IPS-NIHi7 (cell line): ENCODE results near the gene CPED1.
"Not testable (repeated sequence)": the region's sequence is repeated elsewhere in the genome, so short reads cannot be mapped to it uniquely, and the experiment has no call there.

Source experiments
- DNase-seq: peaks from one replicate; pipeline ENCODE4 v3.0.0; 2012; ENCODE audit warnings: mixed read lengths; ENCODE audit errors: extremely low spot score

The CPED1 gene

DNA sequence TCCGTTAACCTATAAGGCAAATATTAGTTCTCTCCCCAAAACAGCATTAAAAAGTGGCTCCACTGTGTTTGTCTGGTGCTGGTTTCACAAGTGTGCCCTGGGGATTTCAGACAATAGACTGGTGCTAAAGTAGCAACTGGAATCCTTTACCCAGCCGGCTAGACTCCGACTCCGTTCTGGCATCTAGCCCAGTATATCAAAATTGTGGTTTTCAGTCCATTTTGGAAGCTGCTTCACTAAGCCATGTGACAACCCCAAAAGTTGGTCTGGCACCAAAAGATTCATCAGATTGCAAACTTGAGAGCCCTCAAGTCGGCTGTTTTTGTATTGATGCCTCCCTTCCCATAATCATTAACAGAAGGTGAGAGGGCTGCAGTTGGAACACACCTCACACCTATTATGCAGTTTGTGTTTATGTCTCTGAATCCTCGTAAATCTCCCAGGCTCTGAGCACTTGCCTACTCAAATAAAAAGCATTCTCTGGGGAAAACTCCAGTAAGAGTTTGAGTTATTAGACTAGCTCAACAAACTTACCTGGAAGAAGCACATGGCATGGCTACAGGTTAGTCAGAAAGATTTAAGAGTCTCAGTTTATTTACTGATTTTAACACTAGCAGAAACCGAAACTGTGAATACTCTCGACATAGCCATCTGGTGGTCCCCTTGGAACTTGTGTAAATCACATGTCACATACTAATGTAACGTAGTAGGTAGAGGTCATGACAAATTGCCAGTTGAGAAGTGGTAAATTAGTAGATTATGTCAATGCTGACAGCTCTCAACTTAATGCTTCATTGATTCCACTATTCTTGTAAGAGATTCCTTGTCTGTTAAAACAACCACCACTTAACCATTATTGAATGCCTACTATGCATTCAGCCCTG lies 325.5 kb downstream of the CPED1 start:
- DNase-seq = no peak

DNA sequence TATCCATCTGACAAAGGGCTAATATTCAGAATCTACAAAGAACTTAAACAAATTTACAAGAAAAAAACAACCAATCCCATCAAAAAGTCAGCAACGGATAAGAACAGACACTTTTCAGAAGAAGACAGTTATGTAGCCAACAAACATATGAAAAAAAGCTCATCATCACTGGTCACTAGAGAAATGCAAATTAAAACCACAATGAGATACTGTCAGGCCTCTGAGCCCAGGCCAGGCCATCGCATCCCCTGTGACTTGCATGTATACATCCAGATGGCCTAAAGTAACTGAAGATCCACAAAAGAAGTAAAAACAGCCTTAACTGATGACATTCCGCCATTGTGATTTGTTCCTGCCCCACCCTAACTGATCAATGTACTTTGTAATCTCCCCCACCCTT lies 326.7 kb downstream of the CPED1 start:
- not testable (repeated sequence) for DNase-seq

DNA sequence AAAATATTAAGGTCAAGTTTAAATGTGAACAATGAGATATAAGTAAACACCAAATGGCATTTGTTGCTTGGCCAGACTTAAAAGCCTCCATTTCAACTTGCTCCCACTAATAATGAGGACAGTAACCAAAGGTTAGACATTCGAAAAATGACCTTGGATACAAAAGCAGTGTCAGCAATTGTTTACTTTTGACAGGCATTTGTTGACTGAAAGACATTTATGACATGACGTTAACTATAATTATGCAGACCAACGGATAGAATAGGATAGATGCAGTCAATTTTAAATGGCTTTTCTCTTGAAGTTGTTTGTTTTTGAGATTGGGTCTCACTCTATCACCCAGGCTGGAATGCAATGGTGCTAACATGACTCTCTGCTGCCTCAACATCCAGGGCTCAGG lies 333.9 kb downstream of the CPED1 start:
- DNase-seq = no peak

DNA sequence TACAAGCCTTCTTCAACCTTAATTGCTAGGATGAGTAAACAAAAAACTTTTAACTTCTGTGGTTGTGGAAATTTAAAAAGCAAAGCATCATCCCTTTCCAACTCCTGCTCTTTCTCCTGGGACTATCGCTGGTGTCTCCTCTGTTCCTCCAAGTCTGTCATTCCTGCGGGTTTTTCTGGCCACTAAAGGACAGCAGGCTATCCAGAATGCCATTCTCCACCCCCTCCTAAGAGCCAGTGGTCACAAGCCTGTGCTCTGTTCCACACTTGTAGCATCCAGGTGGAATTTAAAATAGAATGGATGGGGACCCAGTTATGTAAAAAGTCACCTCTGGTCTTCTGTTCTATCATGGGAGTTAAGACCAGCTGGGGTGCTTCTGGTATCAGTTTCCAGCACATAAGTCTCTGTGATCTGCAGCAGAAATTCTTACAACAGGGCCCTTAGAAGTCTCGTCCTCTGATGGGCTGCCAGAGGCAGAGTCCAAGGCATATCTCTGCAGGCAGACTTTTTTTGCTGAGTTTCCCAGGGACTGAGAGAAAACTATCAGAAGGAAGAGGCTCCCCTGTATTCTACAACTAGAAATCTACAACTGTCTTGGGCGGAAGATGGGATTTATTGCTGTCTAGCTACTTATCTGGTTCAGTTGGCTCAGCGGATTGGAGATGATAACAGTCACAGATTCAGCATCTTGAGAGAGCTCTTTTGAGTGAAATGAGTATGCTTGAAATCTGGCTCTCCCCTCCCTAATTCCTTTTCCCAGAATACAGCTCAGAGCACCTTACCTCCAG lies 335.2 kb downstream of the CPED1 start:
- DNase-seq = no peak

DNA sequence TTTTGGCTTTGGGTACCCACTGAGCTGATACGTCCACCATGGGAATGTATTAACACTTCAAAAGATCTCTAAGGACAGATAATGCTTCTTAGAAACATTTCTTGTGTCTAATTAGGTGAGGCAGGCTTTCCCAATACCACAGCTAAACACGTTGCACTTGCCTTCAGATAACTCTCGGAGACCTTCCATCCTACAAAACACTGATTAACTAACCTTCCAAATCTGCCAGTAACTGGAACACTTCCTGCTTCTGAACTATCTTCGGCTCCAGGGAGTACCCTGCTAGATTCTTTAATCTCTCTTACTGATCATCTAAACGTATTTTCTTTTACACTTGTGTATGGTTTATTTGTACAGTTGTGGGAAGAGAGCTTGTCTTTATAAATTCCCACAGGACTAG lies 339.2 kb downstream of the CPED1 start:
- DNase-seq = no peak

DNA sequence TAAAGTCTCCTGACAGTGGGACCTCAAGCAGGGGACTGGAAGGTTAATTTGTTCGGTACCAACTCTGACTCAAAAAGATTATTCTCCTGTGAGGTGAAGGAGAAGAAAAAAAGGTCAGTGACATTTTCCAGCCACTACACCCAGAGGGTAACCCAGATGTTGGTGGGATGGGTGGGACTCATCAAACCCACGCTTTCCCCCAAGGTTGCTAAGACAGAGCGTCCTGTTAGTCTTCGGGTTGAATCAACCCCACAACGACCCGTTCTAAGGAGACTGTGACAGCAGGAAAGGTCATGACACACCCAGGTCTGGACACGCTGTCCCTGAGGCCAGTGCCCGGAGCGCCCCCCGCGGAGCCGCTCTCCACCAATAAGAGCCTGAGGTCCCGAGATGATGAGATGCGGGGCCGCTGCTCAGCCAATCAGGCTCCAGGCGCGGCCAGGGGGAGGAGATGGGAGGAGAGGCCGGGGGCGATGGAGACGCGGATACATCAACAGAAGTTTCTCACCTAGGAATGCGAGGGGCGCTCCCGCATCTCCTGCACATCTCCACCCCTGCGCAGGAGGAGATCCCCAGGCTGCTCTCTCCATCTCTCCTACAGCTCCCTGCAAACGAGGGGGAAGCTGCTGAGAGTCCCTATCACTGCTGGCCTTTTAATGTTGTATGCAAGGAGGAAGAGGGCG lies 340.1 kb downstream of the CPED1 start, which contains the start of gene WNT16:
Gene WNT16 (plus strand): TSS at position 493 of the 683 bp plus-strand sequence. CDS start 293 bp downstream, outside the sequence.
- peak; percentile 88 for DNase-seq

DNA sequence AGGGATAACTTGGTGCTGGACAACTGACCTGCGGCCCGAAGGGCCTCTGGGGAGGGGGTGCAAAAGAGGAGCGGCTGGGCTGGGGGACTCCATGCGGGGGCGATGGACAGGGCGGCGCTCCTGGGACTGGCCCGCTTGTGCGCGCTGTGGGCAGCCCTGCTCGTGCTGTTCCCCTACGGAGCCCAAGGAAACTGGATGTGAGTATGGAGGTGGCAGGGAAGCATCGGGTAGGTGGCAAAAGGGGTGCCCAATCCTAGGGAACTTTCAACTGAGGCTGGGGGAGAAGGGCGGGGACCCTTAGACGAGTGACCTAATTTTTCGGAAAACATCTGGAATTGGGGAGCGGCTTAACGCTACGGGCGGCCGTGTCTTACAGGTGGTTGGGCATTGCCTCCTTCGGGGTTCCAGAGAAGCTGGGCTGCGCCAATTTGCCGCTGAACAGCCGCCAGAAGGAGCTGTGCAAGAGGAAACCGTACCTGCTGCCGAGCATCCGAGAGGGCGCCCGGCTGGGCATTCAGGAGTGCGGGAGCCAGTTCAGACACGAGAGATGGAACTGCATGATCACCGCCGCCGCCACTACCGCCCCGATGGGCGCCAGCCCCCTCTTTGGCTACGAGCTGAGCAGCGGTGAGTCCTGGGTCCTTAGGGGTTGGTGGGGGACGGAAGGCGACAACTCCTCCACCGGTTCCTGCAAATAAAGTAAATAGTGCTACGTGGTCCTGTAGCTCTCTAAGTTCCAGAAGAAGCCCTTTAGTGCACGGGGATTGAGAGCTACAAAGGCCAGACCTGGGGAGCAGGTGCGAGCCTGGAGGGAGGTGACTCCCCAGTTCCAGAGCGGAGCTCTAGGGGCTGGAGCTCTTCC lies 340.9 kb downstream of the CPED1 start:
- peak; percentile 62 for DNase-seq

DNA sequence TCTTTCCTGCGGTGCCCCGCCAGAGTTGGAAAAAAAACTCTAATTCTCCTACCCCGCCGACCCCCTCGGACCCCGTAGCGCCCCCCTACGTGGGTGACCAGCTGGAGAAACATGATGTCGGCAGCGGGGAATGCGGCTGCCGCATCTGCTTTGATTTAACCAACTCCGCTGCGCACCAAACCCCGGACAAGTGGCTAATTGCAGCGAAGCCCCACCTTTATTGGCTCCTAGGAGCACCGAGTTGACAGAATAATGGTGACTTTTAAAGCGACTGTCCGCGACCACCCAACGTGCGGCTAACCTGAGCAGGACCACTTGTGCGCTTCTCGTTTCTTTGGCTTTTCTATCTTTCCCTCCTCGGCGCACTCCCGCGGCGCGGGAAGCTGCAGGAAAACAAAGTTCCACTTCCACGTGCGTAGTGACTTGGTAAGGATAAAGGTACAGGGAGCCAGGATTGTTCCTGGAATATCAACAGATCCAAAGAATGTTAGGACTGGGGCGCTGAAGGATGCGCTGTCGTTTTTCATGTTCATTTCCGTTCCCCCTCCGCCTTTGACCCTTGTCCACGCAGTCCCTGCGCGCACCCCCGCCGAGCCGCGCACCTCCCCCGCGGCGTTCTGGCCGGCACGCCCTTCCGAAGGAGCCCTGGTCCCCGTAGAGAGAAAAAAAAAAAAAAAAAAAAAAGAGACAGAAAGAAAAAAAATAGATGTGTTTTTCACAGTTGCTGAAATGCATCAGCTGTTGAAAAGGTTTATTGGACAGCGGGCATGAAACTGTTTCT lies 341.7 kb downstream of the CPED1 start:
- peak; percentile 33 for DNase-seq

DNA sequence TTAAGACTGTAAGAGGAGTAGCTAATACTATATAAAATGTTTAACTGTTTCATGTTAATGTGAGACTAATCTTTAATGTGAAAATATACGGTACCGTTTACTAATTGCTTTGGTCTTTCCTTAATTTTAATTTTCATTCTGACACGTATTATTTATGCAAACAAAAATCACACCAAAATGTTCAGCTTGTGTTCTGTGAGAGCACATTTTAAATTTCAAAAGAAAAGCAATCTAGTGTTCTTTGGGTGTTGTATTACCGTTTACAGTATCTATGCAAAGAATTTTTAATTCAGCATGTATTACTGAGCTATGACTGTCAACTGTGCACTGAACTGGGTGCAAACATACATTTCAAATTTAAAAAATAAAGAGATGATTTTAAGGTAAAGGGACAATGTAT lies 342.5 kb downstream of the CPED1 start:
- no peak for DNase-seq

DNA sequence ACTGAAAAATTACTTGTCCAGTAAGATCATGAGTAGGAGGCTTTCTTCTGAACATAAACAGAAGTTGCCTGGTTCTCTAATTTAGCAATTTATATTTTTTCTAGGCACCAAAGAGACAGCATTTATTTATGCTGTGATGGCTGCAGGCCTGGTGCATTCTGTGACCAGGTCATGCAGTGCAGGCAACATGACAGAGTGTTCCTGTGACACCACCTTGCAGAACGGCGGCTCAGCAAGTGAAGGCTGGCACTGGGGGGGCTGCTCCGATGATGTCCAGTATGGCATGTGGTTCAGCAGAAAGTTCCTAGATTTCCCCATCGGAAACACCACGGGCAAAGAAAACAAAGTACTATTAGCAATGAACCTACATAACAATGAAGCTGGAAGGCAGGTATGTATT lies 343.1 kb downstream of the CPED1 start:
- DNase-seq = no peak

DNA sequence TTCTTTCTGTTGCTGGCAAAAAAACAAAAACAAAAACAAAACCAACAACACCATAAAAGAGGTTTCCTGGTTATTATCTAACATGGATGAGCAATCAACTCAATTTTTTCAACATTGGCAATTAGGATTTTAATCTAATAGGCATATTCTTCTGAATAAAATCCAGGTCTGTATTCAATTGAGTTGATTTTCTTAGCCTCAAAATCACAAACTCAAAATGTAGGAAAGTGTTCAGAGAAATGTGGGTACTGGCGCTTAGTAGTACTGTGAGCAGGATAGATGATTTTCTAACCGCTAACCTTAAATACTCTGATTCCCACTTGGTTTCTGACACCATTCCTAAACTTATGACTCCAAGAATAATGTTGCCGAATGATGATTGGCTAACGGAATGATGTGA lies 345.9 kb downstream of the CPED1 start:
- no peak for DNase-seq

DNA sequence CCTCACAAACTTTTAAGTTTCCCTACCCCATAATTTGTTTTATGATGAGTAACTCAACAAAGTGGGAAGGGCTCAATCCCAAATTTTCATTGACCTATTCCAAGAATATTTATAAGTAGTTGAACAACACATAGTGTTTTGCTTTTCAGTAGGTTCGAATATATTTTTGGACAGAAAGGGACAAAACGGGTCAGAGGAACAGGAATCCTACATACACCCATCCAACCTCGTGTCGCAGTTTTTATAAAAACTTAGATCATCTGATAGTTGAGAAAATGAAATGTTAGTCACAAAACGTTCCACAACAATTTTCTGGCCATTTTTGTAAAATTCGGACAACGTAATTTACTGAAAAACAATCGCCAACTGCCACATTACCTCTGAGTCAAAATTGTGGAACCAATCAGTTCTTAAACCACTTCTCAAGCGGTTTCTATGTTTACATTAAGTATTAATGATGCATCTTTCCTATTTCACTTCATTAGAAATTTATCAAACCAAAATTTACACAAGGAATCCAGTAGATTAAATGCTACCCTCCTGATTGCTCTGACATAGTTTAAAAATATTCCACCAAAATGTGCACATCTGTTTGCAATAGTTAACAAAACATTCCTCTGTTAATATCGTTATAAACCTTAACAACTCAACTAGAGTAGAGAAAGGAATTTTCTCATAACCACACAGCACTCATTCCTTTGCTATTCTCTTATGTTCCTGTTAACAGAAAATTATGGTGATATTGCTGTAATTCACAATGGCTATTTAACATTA lies 346.6 kb downstream of the CPED1 start:
- no peak for DNase-seq

DNA sequence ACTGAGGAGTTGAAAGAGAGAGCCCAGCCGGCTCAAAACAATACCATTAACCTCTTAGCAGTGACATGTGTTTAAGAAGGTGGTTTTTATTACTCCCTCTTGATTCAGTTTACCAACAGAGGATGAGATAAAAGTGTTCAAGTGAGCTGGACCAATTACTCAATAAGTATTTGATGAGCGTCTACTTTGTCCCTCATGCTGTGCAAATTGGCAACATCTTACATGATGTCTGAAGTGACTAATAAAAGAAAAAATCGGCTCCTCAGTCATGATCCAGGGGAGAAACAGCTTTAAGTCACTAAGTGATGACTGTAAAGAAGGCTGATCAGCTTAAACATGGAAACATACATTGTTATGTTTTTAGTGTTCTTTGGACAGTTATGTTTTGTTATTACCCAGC lies 348.1 kb downstream of the CPED1 start:
- no peak for DNase-seq

DNA sequence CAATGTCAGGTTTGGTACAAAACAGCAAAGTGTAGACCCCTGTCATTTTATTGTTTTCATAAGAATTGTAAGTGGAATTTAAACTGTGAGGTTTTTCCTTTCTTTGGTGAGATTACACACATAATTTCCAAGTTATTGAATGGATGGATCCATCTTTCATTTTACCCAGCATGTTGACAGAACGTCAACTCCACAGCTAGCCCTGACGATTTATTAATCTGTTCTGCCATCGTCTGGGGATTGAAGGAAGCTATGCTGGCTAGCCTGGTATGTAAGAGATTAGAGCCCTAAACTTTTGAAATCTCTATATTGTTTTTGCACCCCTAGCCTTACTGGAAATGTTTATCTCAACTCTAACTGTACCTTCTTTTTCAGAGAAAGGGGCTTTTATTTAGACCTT lies 348.9 kb downstream of the CPED1 start:
- no peak for DNase-seq

DNA sequence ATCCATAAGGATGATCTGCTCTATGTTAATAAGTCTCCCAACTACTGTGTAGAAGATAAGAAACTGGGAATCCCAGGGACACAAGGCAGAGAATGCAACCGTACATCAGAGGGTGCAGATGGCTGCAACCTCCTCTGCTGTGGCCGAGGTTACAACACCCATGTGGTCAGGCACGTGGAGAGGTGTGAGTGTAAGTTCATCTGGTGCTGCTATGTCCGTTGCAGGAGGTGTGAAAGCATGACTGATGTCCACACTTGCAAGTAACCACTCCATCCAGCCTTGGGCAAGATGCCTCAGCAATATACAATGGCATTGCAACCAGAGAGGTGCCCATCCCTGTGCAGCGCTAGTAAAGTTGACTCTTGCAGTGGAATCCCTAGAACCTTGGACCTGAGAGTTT lies 350.6 kb downstream of the CPED1 start:
- no peak for DNase-seq

DNA sequence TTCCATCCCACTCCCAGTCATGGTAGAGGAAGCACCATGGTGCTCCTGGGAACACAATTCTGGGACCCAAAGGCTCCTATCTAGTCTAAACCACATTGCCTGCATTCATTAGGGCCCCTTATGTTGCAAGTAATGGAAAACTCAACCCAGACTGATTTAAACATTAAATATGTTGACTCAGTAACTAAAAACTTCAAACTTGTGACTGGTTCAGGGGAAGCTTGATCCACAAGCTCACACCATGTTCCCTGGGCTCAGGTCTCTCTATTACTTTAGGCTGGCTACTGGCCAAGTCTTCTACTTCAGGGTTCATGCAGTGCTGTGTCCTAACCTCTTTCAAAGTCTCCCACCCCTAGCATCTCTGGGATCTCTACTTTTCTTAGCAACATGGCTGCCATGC lies 353.4 kb downstream of the CPED1 start:
- DNase-seq = no peak

DNA sequence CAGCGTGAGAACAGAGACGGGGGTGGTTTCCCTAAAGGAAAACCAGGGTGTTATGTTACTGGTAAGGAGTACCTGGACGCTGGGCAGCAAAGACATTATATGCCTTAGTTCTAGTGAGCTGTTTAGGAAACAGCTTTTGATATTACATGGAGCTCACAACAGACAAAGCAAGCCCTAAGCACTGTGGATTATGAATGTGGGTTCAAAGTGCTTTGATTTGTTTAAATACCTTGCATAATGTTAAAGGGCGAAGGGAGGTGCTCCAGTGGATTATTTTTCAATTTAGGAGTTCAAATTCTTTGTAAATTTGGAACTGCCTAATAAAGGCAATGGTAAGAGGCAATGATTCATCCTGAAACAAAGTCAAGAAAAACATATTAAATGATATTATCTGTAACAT lies 354.1 kb downstream of the CPED1 start:
- no peak for DNase-seq

DNA sequence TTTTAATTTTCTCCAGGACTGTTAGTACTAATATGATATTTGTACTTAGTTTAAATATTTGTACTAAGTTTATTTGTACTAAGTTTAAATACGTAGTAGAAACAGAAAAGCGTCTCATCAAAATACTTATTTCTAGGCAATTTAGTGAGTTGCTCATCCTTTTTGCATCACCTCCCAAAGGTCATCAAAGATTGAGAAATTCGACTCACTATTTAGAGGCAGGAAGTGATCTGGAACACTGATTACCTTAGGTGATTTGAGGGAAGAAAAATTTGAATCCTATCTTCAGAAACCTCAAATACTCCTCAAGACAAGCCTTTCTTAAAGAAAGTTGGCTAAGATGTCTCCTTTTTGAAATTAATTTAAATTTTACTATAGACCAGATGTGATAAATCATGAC lies 354.8 kb downstream of the CPED1 start:
- no peak for DNase-seq

DNA sequence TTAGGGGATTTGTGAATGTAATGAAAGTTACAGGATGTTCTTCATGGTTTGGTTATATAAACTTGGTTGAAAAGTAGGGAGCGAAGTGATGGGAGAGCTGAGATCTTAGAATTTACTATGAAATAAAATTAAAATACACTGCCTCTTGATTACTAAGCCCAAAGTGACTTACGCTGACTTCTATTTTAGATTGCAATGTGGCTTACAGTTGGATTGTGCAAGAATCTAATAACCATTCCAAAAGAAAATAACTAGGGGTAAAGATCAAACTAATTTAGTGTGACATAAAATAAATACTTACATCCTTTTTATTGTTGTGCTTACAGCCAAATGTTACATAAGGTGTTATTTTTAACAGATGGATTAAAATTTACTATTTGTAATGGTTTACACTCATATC lies 355.6 kb downstream of the CPED1 start:
- no peak for DNase-seq

DNA sequence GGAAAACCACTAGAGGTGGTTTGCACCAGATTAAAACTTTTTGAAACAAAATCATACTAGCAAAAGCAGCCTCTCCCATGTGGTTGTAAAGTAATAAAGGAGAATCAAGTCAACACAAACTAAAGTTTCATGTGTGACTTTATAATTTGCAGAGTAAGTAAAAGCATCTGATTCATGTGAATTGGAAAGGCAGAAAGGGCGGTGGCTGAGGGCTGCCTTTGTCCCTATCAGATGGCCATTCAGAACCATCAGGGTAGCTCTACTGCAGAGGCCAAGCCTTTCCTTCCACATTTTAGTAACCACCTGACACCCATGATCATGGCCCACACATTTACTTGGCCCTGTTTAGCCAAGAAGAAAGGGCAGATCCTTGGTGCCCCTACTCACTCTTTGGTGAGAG lies 356.0 kb downstream of the CPED1 start:
- DNase-seq = no peak
